HG02852 (cell line): ENCODE measurements around the gene CORO2B.

Source experiments
- ATAC-seq: cut with Tn5 transposase; IDR thresholded peaks from one replicate; pipeline ENCODE4 v1.9.1; 2021; ENCODE audit warnings: mild to moderate bottlenecking, moderate library complexity; ENCODE audit not compliant: unreplicated experiment

CORO2B gene

GRCh38 chr15:68578980-68579935, at the start of gene CORO2B:
CORO2B (plus strand) TSS chr15:68578993; CDS start chr15:68579263, 270 bp downstream.
- no peak for ATAC-seq

DNA sequence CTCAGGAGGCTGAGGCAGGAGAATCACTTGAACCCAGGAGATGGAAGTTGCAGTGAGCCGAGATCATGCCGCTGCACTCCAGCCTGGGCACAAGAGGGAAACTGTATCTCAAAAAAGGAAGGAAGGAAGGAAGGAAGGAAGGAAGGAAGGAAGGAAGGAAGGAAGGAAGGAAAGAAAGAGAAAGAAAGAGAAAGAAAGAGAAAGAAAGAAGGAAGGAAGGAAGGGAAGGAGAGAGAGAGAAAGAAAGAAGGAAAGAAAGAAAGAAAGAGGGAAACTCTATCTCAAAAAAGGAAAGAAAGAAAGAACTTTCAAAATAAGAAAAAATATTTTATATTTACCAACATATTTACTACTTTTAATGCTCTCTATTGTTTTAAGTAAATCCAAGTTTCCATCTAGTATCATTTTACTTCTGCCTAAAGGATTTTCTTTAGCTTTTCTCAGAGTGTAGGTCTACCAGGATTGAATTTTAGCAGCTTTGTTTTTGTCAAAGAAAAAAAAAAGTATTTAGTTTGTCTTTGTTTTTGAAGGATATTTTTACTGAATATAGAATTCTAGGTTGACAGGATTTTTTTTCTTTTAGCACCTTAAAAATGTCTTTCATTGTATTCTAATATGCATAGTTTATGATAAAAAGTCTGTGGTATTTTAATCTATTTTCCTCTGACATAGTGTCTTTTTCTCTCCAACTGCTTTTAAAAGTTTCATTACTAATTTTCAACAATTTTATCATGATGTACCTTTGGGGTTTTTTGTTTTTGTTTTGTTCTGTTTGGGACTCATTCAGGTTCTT, 47.2 kb upstream of the CORO2B start:
- ATAC-seq = no peak

GRCh38 chr15:68536331-68537095, 42.3 kb upstream of the CORO2B start:
- no peak for ATAC-seq

GRCh38 chr15:68537097-68537496, 41.7 kb upstream of the CORO2B start:
- ATAC-seq = no peak

- ATAC-seq = no peak
Measured at GRCh38 chr15:68537506-68537905, 41.3 kb upstream of the CORO2B start.

DNA sequence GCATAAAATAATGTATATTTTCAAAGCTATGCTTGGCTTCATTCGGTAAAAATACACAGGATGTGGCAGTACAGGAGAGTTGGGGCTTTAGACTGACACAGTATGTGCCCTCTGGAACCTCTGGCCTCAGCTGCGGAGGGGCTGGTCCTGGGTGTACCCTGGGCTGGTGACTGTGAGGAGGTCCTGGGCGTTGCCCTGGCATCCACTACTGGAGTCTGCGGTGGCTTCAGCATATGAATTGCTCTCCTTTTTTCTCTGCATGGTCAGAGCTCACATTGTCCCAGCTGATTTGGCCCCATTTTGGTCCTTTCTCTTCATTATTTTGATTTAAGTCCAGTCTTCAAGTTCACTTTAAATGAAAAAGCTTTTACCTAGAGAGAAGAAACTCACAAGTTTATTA, 40.5 kb upstream of the CORO2B start:
- ATAC-seq = no peak

DNA sequence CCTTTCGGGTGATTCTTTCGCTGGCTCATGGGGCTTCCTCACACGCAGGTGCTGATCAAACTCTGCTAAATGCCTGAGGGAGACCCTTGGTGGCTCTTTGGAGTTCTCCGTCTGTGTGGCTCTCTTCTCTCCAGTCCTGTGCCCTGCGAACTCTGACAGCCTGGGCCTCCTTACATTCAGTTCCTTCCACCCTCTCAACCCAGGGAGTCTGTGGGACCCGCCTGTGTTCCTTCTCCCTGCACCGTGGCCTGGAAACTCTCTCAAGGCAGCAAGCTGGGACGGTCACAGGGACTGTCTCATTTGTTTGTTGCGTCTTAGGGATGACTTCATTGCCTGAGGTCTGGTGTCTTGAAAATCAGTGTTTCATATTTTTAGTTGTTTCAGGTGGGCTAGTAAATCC, 37.0 kb upstream of the CORO2B start:
- no peak for ATAC-seq

DNA sequence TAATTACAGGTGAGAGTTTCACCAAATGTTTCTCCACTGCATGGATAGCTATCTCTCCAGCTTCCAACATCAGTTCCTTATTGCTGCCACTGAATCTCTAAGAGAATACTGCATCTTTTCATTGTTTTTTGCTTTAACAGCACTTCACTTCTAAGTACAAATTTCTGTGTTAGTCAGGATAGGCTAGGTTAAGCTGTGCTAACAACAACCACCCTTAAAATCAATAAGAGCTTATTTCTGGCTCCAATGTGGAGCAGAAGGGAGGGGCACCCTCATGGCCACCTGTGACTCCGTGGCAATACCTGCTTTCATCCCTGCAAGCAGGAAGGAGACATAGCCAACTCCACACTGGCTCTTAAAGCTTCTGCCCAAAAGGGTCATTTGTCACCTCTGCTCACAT, 36.4 kb upstream of the CORO2B start:
- ATAC-seq = no peak

DNA sequence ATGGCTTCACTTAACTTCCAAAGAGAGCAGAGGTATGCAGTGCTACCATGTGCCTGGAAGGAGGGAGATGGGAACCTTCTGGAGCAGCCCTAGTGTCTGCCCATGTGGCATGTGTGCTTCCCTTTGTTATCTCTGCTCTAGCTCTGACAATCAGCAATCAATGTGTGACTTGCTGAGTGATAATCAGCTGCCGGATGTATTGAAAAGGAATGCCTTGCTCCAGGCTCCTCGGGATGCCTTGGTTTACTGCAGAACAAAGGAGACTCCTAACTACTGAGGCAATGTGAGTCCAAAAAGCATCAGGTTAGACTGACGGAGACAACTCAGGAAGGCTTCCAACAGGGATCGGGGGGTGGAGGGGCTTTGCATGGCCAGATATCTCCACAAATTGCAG, 36.0 kb upstream of the CORO2B start:
- no peak for ATAC-seq

DNA sequence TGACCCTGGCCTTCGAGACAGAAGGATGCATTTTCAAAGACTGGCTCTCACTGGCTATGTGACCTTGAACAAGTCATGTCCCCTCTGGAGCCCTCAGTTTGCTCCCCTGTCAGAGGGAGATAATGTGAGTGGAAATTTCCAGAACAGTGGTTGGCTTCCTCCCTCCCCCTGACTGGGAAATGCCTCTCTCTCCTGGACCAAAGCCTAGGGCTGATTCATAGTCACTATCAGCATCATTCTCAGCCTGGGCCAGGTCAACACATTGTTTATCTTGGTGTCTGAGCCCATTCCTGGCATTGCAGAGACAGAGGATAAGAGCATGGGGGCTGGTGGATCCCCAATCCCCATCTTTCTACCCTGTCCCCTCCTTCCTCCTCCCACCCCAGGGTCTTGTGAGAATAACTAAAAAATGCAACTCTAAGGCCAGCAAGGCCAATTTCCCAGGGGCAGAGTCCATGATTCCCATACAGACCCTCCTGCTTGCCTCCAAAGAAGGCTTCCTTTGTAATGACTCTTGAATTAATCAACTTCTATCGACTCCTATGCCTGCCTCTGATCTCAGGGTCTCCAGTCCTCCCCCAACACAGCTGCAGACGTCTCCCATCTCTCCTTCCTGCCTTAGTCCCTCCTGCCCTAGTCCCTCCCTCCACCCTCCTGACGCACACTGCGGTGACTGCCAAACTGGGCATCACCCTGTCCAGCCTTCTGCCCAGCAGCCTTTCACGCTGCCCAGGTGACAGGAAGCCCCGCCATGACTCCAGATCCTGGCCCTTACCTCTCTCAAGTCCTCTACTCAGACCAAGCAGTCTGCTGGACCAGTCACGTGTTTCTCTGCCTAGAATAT, 35.4 kb upstream of the CORO2B start:
- no peak for ATAC-seq

GRCh38 chr15:68546318-68546717, 32.5 kb upstream of the CORO2B start:
- no peak for ATAC-seq

DNA sequence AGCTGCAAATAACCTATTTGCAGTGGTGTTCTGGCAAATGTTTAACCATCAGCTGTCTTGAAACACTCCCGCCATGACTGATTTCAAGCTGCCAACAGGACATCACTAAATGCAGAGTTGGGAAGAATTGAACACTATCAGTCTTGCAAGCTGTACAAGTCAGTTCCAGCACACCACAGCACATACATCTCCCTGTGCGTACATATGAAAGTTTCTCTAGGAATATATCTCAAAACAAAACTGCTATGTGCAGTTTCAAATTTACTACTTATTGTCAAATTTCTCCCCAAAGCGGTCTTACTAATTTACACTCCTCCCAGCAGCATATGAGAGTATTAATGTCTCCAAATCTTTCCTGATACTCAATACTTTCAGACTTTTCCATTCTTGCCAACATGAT, 30.4 kb upstream of the CORO2B start:
- no peak for ATAC-seq

DNA sequence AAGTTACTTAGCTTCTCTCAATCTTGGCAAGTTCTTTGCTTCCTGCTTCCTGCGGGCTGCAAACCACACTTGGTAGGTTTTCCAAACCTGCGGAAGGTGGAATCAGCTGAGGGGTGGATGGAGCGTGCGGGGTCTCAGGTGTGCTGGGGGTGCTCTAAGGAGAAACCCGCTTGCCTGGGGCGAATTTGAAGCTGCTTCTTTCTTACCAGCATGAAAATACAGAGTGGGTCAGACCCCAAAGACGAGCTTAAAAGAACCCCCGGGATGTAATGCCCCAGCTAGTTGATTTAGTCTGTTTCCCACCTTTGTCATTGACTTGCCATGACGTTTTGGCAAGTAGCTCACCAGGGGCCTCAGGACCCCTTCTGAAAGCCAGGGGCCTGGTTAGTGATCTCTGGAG, 28.8 kb upstream of the CORO2B start:
- ATAC-seq = no peak

DNA sequence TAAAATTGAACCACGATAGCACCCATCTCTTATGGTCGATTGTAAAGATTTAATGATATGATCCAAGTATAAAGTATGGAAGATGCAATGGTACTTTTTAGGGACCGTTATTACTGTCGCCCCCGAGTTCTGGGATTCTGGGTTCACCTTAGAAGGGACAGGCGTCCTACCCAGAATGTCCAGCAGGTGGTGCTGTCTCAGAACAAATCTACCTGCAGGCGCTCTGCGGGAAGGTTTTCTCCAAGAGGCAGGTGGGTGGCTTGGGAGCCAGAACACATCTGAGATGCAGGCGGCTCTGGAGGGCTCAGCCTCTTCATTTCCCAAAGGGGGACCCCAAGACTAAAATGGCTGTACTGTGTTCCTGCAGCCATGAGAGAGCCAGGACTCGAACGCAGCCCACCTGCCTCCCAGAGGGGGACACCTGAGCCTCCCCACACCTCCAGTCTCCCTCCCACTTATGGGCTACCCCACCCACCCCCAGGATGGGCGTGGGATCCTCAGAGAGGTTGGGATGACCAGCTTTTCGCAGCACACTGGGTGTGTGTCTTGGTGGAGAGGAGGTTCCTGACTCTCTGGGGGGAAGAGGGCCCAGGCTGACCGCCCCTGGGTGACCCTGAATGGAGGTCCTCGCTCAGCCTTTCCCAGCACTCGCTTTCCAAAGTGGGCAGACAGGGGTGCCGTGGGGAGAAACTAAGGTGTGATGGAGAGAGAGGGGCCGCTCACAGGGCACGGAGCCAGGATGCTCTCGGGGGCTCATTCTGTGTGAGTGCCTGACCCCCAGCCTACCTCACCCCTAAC, 28.1 kb upstream of the CORO2B start:
- no peak for ATAC-seq

DNA sequence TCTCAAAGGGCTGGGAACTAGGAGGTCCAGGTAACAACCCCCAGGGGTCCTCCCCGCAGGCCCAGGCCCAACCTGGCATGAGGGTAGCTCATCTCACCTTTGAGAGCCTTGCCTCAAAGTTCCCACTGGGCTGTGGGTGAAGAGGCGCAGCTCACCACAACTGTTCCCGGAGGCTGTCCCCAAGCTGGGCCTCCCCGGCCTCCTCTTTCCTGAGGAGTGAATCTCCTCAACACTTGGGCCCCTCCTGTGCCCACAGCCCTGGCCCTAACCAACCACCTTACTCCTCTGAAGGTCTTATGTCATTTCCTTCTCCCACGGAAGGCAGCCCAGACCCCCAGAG, 27.5 kb upstream of the CORO2B start:
- no peak for ATAC-seq

- ATAC-seq = no peak
Measured at GRCh38 chr15:68552344-68552743, 26.4 kb upstream of the CORO2B start.

DNA sequence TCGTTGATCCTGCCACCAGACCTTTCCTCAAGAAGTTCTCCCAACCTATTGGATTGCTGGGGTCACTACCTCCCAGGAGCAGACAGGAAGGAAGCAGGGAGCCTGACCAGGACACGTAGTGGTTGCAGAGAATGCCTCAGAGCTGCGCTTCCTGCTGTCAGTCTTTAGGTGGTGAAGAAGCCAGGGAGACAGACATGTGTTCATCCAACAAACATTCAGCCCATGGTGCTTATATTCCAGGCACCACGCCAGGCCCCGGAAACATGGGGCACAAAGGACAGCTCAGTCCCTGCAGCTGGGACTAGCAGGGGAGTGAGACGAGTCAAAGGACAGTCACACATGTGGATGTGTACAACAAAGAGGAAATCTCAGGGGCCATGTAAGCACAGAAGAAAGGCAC, 26.0 kb upstream of the CORO2B start:
- no peak for ATAC-seq

DNA sequence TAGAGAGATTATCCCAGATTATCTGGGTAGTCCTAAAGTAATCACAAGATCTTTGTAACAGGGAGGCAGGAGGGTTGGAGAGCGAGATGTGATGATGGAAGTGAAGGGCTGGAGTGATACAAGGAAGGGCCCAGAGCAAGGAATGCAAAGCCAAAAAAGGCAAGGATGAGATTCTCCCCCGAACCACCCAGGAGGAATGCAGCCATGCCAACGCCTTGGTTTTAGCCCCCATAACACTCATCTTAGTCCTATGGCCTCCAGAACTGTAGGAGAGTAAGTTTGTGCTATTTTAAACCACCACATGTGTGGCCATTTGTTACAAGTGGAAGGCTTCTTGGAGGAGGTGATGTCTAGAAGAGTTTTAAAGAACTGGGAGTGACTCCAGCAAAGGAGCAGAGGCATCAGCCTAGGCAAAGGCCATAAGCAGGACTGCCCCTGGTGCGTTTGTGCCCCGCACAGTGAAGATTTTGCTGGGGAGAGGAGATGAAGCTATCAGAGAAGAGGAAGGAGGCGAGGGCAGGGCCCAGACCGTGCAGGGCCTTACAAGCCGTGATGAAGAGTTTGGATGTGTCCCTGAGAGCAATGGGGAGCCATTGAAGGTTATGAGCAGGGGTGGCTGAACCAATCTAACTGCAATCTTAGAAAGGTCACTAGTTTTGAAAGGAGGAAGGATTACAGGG, 25.3 kb upstream of the CORO2B start:
- no peak for ATAC-seq
